Cortex of kidney (tissue), 1 donor: ENCODE results near the gene DSCAM.

Experiments used
- DNase-seq: peaks from one replicate; lab custom pipeline; 2025; lab: John Stamatoyannopoulos, UW

DSCAM gene

DNA sequence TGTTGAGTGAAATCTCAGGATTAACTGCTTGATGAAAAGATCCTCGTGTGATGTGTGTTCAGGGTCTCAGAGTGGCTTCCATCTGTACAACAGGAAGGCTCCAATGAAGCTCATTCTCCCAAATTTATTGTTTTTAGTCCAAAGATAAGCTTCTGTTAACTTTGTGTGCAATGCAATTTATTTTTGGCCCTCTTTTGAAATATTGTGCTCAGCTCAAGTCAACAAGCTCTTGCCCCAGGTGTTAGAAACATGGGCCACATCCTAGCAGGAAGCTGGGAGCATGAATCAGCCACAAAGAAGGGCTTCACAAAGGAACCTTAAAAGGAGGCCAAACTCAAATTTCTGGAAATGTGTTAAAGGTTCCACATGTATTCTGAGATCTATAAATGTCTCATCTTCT is 844.0 kb downstream of the DSCAM start:
- no peak for DNase-seq

DNA sequence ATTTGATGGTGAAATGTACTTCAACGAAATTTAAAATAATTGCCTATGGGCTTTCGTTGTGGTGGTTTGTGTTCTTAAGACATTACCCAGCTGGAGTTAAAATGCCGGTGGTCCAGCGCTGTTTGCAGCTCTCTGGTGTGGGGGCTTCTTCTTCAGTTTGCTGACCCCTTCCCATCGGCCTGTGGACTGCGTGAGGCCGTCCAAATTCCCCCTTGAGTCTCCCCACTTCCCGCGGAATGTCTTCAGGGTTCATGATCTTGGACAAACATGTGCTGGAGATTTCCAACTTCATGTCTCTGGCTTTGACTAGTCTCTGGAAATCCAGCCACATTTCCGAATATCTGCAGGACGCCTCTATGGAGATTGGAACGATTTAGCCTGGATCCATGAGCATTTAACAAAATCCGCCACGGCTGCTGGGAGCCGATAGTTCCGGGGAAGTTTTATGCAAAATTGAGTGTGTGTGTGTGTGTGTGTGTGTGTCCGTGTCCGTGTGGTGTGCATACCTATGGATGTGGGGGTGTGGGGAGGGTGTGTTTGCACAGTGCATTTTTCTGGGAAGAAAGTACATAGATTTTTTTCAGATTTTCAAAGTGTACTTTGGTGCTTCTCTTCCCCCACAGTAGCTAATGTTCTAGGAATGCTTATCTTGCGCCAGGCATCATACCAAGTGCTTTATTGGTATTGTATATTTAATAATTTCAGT is 862.5 kb downstream of the DSCAM start:
- DNase-seq = no peak

GRCh38 chr21:39980241-39980820 is 866.6 kb downstream of the DSCAM start:
- DNase-seq = no peak

- no peak for DNase-seq
Measured at GRCh38 chr21:39979321-39979720, 867.6 kb downstream of the DSCAM start.

DNA sequence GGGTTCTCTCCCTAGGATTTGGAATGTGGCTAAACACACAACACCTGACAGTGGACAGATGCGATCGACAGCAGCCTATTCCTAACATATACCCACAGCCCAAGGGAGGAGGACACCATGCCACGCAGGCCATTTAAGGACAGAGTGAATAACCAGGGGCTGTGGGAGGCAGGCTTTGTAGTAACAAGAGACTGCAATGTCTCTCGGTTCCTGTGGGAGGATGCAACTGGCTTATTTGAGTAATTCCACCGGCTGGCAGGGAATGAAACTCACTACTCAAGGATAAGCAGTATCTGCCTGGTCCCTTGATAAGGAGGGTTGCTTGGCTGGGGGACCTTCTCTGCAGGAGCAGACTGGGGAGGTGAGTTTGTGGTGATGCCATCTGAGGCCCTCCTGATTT is 870.2 kb downstream of the DSCAM start:
- DNase-seq = no peak

DNA sequence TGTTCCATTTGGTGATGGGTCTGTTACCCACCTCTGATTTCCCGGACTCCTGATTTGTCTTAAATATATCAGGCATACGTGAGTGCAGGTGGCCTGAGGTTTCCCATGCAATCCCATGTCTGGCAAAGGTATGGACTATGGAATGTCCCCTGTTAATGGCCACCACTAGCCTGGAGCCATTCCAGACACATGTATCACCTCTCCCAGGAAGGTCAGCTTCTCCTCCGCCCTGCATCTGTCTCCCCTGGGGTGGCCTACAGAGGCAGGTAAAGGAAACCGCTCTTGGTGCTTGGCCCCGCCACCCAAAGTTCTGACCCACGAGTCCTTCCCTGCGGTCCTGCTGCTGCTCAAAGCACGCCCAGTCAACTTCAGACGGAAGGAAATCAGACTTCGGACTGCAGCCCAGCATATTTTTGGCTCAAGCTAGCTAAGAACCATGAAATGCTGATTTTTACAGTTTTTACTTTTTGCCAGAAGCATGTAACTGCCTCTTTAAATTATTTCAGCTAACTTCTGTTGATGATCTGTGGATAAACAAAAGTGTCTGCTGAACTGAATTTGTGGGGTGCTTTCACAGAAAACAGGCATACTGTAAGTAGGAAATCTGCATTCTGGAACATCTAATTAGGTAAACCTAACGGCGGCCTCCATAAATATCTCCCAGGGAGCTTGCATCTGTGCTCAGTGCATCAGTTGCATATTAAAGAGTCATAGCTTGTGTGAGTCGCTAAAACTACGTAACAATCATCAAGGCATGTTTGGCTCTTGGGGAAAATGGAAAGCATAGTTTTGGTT is 873.8 kb downstream of the DSCAM start:
- no peak for DNase-seq

- DNase-seq = no peak
Measured at GRCh38 chr21:39972471-39972870, 874.5 kb downstream of the DSCAM start.

GRCh38 chr21:39971956-39972355 is 875.0 kb downstream of the DSCAM start:
- no peak for DNase-seq

DNA sequence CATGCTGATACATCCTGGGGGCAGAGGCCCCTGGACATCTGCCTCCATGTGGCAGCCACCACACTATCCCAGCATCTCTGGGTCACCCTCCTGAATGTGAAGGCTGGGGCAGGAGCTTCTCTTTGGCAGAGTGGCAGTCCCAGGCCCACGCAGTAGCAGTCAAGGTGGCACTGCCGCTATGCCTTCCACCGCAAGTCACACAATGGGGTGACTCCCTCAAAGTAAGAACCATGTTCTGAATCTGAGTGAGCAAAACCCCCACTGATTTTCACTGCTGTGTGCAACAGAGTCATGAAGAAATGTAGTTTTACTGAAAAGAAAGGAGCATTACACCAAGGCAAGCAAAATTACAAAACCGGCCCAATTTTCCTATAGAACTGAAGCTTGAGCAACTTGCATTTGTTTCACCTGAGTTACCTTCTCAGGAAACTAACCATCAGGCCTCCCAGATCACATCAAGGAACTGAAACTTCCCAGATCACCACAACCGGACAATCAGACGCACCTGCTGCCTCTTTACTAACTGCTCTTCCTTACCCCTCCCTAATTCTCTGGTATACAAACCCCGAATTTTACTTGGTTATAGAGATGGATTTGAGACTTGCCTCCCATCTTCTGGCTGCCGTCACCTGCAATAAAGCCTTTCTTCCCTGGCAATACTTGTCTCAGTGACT is 877.1 kb downstream of the DSCAM start:
- no peak for DNase-seq

DNA sequence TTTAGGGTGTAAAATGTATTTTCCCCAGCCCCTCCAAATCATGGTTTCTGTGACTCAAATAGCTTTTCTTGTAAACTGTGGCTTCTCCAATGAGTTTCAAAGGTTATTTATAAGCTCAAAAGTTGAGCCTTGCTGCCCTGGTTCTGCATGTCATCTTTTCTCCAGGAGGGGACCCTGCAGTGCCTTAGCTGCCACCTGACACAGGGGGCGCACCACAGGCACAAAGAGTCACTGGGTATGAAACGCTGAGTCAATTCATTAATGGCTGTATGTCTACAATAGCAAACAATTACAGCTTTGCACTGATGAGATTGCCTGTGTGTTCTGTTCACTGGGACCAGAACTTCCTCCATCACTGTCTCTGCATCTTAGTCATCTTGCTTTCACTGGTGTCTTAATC is 878.9 kb downstream of the DSCAM start:
- DNase-seq = no peak

GRCh38 chr21:39966786-39967185 is 880.2 kb downstream of the DSCAM start:
- DNase-seq = no peak

DNA sequence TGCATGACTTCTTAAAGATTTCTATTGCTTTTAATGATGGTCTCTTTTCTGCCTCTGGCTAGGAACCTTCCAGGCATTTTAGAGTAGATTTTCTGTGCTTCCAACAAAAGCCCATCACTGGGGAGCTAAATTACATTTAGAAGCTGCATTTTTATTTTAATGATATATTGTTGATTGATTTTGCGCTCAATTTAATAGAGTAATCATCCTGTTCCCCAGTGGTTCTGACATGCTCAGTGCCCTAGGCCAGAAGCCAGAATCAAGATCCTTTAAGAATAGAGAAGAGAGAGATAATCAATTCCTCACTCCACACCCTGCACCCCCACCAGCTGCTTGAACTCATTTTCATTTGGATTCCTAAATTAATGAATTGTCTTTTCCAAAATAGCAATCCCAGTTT is 881.9 kb downstream of the DSCAM start:
- no peak for DNase-seq

DNA sequence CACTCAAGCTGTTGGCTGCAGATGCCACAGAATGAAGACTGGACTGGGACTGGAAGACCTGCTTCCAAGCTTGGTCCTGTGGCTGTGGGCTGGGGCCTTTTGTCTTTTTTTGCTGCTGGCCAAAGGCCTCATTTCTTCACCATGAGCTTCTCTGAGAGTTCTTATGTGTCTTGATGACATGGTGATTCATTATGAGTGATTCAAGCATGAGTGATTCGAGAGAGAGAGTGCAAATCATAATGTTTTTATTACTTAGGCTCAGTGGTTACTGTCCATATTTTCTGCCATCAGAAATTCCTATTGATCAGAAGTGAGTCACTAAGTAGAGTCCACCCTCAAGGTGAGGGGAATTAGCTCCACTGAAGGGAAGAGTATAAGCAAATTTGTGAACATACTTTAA is 885.7 kb downstream of the DSCAM start:
- no peak for DNase-seq
